Mesenchymal stem cell (in vitro differentiated cells and primary cell): ENCODE data around the gene GPR34. TPM values are rescaled to one million over a fixed set of nuclear protein-coding genes. Genes with fewer than 3 reads are reported as not detected.
"Not testable (repeated sequence)": the region's sequence is repeated elsewhere in the genome, so short reads cannot be mapped to it uniquely, and the experiment has no call there.

Source experiments
- DNase-seq: peaks from one replicate; pipeline ENCODE4 v3.0.0-alpha.2; 2013
- H2AFZ ChIP-seq: one replicate; pipeline ENCODE4 v1.6.1; 2013; ENCODE audit warnings: low read depth, mild to moderate bottlenecking, control low read depth, inconsistent platforms, low read length, moderate library complexity
- H2AK5ac ChIP-seq: 2 replicates; pipeline ENCODE4 v1.6.1; 2013; ENCODE audit warnings: low read length, moderate library complexity, mild to moderate bottlenecking, inconsistent platforms; ENCODE audit not compliant: severe bottlenecking
- H2BK120ac ChIP-seq: one replicate; pipeline ENCODE4 v1.6.1; 2013; ENCODE audit warnings: low read depth, mild to moderate bottlenecking, inconsistent platforms, low read length, moderate library complexity
- H2BK12ac ChIP-seq, 2 experiments: one replicate each; pipeline ENCODE4 v1.6.1; 2013; ENCODE audit warnings: inconsistent platforms in 2 of 2, low read length in 2 of 2, mild to moderate bottlenecking in 2 of 2, moderate library complexity in 2 of 2, control low read depth in 1 of 2
- H2BK15ac ChIP-seq: one replicate; pipeline ENCODE4 v1.6.1; 2013; ENCODE audit warnings: mild to moderate bottlenecking, low read depth, inconsistent platforms; ENCODE audit not compliant: poor library complexity, severe bottlenecking
- H2BK5ac ChIP-seq: 2 replicates; pipeline ENCODE4 v1.6.1; 2013; ENCODE audit warnings: low read depth, mild to moderate bottlenecking, low read length, control low read depth, inconsistent platforms; ENCODE audit not compliant: poor library complexity, severe bottlenecking
- H3K14ac ChIP-seq, 2 experiments: one replicate each; pipeline ENCODE4 v1.6.1; 2013; ENCODE audit warnings: inconsistent platforms in 2 of 2, low read length in 2 of 2, control low read depth in 1 of 2, mild to moderate bottlenecking in 1 of 2, moderate library complexity in 1 of 2
- H3K18ac ChIP-seq, 2 experiments: one replicate each; pipeline ENCODE4 v1.6.1; 2013; ENCODE audit warnings: inconsistent platforms in 2 of 2, low read length in 2 of 2, control low read depth in 1 of 2, low read depth in 1 of 2, mild to moderate bottlenecking in 1 of 2
- H3K23ac ChIP-seq, 2 experiments: one replicate each; pipeline ENCODE4 v1.6.1; 2013; ENCODE audit warnings: inconsistent platforms in 2 of 2, low read length in 2 of 2, mild to moderate bottlenecking in 2 of 2, moderate library complexity in 2 of 2, control low read depth in 1 of 2
- H3K27ac ChIP-seq: 2 replicates; pipeline ENCODE4 v1.5.1; 2013; ENCODE audit warnings: mild to moderate bottlenecking, moderate library complexity, low read length, control low read depth, inconsistent platforms; ENCODE audit not compliant: poor library complexity, severe bottlenecking
- H3K27me3 ChIP-seq, 2 experiments: 2 replicates each; pipeline versions ENCODE4 v1.6.1 to v1.7.0; 2013; ENCODE audit warnings: low read length in 2 of 2, mild to moderate bottlenecking in 2 of 2, moderate library complexity in 2 of 2, control low read depth in 1 of 2, inconsistent platforms in 1 of 2; ENCODE audit not compliant: control insufficient read depth in 1 of 2, insufficient read depth in 1 of 2
- H3K36me3 ChIP-seq, 2 experiments: 2 replicates each; pipeline versions ENCODE4 v1.6.1 to v1.7.0; 2013; ENCODE audit warnings: low read length in 2 of 2, control low read depth in 1 of 2, inconsistent platforms in 1 of 2, low read depth in 1 of 2, mild to moderate bottlenecking in 1 of 2; ENCODE audit not compliant: insufficient read depth in 2 of 2, control insufficient read depth in 1 of 2
- H3K4ac ChIP-seq, 2 experiments: one replicate each; pipeline ENCODE4 v1.6.1; 2013; ENCODE audit warnings: inconsistent platforms in 2 of 2, low read length in 2 of 2, mild to moderate bottlenecking in 2 of 2, moderate library complexity in 2 of 2, control low read depth in 1 of 2, low read depth in 1 of 2
- H3K4me1 ChIP-seq: 2 replicates; pipeline ENCODE4 v1.6.1; 2013; ENCODE audit warnings: low read depth, low read length, control low read depth; ENCODE audit not compliant: control insufficient read depth, insufficient read depth
- H3K4me2 ChIP-seq: 2 replicates; pipeline ENCODE4 v1.6.1; 2013; ENCODE audit warnings: low read length, mild to moderate bottlenecking, inconsistent platforms; ENCODE audit not compliant: poor library complexity, severe bottlenecking
- H3K4me3 ChIP-seq, 2 experiments: 2 replicates each; pipeline versions ENCODE4 v1.5.1 to v1.7.0; 2013; ENCODE audit warnings: low read length in 2 of 2, mild to moderate bottlenecking in 2 of 2, control low read depth in 1 of 2, low read depth in 1 of 2; ENCODE audit not compliant: insufficient read depth in 1 of 2
- H3K79me1 ChIP-seq: replicated peaks from 2 replicates; pipeline ENCODE4 v1.6.1; 2013; ENCODE audit warnings: mild to moderate bottlenecking, control low read depth, low read length, inconsistent platforms; ENCODE audit not compliant: poor library complexity, severe bottlenecking
- H3K9ac ChIP-seq: 2 replicates; pipeline ENCODE4 v1.7.0; 2013; ENCODE audit warnings: mild to moderate bottlenecking, low read length, moderate library complexity
- H3K9me3 ChIP-seq: 2 replicates; pipeline ENCODE4 v1.7.0; 2013; ENCODE audit warnings: mild to moderate bottlenecking, low read length; ENCODE audit not compliant: control insufficient read depth
- H4K8ac ChIP-seq: one replicate; pipeline ENCODE4 v1.6.1; 2013; ENCODE audit warnings: inconsistent platforms, mild to moderate bottlenecking, low read length, moderate library complexity
- H4K91ac ChIP-seq: one replicate; pipeline ENCODE4 v1.6.1; 2013; ENCODE audit warnings: mild to moderate bottlenecking, low read length, inconsistent platforms
- WGBS: methylation state at CpG from one replicate; pipeline ENCODE4 v1.1.7; 2013; ENCODE audit warnings: mixed read lengths; 5-methylcytosine and 5-hydroxymethylcytosine counted together
- polyA plus RNA-seq, 2 experiments: library from polyadenylated mRNA; stranded (reverse); fragments of 200-250 nt; gene quantifications; one replicate each; pipeline ENCODE4 v1.2.3, GENCODE V29; 2013

Gene GPR34
- polyA plus RNA-seq (2013, experiment 1 of 2) = not detected
- not detected for polyA plus RNA-seq (2013, experiment 2 of 2)

- Histone ChIP-seq H3K4me1 (no peaks in the 10 kb centered on the region), H3K18ac (no peak within 1 kb of the TSS), H2AFZ (no peak within 1 kb of the TSS), H3K4me3 (no peak within 1 kb of the TSS), H4K91ac (no peak within 1 kb of the TSS), H3K9ac (no peak within 1 kb of the TSS), H3K4ac (no peak within 1 kb of the TSS), H3K4me2 (no peak within 1 kb of the TSS), H3K27me3 (peaks cover 0 to 5% of the 10 kb centered on the region in 2 experiments), H3K27ac (no peak within 1 kb of the TSS), H3K23ac (no peak within 1 kb of the TSS), H2BK120ac (no peak within 1 kb of the TSS), H2AK5ac (no peak within 1 kb of the TSS), H3K14ac (no peak within 1 kb of the TSS), H2BK15ac (no peak within 1 kb of the TSS), H3K9me3 (no peaks in the 10 kb centered on the region), H2BK5ac (no peak within 1 kb of the TSS), H2BK12ac (no peak within 1 kb of the TSS), H4K8ac (no peak within 1 kb of the TSS), H3K79me1 (peaks cover 3% of the 10 kb centered on the region), H3K36me3 (no peaks in the 10 kb centered on the region)
- no peak for DNase-seq
- 94% methylated on average over 3 of the region's 8 CpGs for WGBS
Measured at GRCh38 chrX:41688835-41689234, at the start of gene GPR34. Gene GPR34 (plus strand): TSS chrX:41688973. CDS start chrX:41695634, 6,661 bp downstream.

- H3K4me2 ChIP-seq, H2BK5ac ChIP-seq, H3K9ac ChIP-seq, H4K91ac ChIP-seq, H3K4ac ChIP-seq, H3K4me1 ChIP-seq, H3K27ac ChIP-seq, H3K23ac ChIP-seq, H3K9me3 ChIP-seq, H4K8ac ChIP-seq, H3K27me3 ChIP-seq, H3K18ac ChIP-seq, H3K14ac ChIP-seq, H3K4me3 ChIP-seq, H2AFZ ChIP-seq, H3K79me1 ChIP-seq, H2BK15ac ChIP-seq, H2BK120ac ChIP-seq, H3K36me3 ChIP-seq, H2BK12ac ChIP-seq, DNase-seq, H2AK5ac ChIP-seq: not testable (repeated sequence)
- whole genome bisulfite sequencing = 90% methylated on average over 2 of the region's 2 CpGs
Measured at GRCh38 chrX:41646201-41646600, 42.6 kb upstream of the GPR34 start.

- no peak overlapping the region for H3K27ac ChIP-seq
Measured at GRCh38 chrX:41653125-41653524, 35.6 kb upstream of the GPR34 start.

GRCh38 chrX:41655101-41655500 lies 33.7 kb upstream of the GPR34 start:
- Histone ChIP-seq H3K18ac (no peak overlapping the region), H3K14ac (no peak overlapping the region), H3K9me3 (no peaks in the 10 kb centered on the region), H3K4me3 (no peak overlapping the region), H3K4me1 (no peaks in the 10 kb centered on the region), H4K91ac (no peak overlapping the region), H2AFZ (no peak overlapping the region), H3K23ac (no peak overlapping the region), H3K79me1 (peaks cover 3% of the 10 kb centered on the region), H2BK15ac (no peak overlapping the region), H3K4ac (no peak overlapping the region), H2BK5ac (no peak overlapping the region), H3K9ac (no peak overlapping the region), H4K8ac (no peak overlapping the region), H2BK12ac (no peak overlapping the region), H2BK120ac (no peak overlapping the region), H3K27me3 (peaks cover 0 to 8% of the 10 kb centered on the region in 2 experiments), H3K4me2 (no peak overlapping the region), H2AK5ac (no peak overlapping the region), H3K36me3 (peaks cover 12 to 26% of the 10 kb centered on the region in 2 experiments), H3K27ac (no peak overlapping the region)
- no peak for DNase-seq
- 97% methylated on average over 4 of the region's 4 CpGs for WGBS

More at GRCh38 chrX:41653125-41653524, 35.6 kb upstream of the GPR34 start:
- Histone ChIP-seq H2AFZ (no peak overlapping the region), H2BK120ac (no peak overlapping the region), H3K79me1 (peaks cover 3% of the 10 kb centered on the region), H2AK5ac (no peak overlapping the region), H4K91ac (no peak overlapping the region), H2BK5ac (no peak overlapping the region), H3K14ac (no peak overlapping the region), H3K36me3 (peaks cover 9 to 17% of the 10 kb centered on the region in 2 experiments), H3K4ac (no peak overlapping the region), H4K8ac (no peak overlapping the region), H3K23ac (no peak overlapping the region), H3K27me3 (peaks cover 0 to 8% of the 10 kb centered on the region in 2 experiments), H2BK12ac (no peak overlapping the region), H3K4me2 (no peak overlapping the region), H3K9ac (no peak overlapping the region), H2BK15ac (no peak overlapping the region), H3K18ac (no peak overlapping the region), H3K4me3 (no peak overlapping the region), H3K9me3 (no peaks in the 10 kb centered on the region), H3K4me1 (no peaks in the 10 kb centered on the region)
- DNase-seq = no peak
- WGBS = 100% methylated on average over 4 of the region's 4 CpGs
